ENCODE measurements around the gene TFAM.

Gene TFAM

GRCh38 chr10:58350619-58351323, 34.4 kb upstream of the TFAM start:
- no peak overlapping the region for H3K27ac ChIP-seq
- no peak for TF ChIP-seq ZFX (IDR thresholded peaks at IDR 0.05)
- TF ChIP-seq CTCF (conservative IDR thresholded peaks at IDR 0.05), result no peak

GRCh38 chr10:58351616-58352578, 33.3 kb upstream of the TFAM start:
- H3K27ac ChIP-seq, result no peak overlapping the region
- TF ChIP-seq CTCF (conservative IDR thresholded peaks at IDR 0.05) (no peak), ZFX (IDR thresholded peaks at IDR 0.05) (no peak)

GRCh38 chr10:58352956-58353610, 32.1 kb upstream of the TFAM start:
- peak overlapping the region; percentile 33; the same call in 1 of the 2 replicates for H3K27ac ChIP-seq
- no peak for TF ChIP-seq CTCF (conservative IDR thresholded peaks at IDR 0.05)
- no peak for TF ChIP-seq ZFX (IDR thresholded peaks at IDR 0.05)

- H3K27ac ChIP-seq, result no peak overlapping the region
- TF ChIP-seq CTCF (conservative IDR thresholded peaks at IDR 0.05) (no peak), ZFX (IDR thresholded peaks at IDR 0.05) (no peak)
Measured at GRCh38 chr10:58356756-58357155, 28.5 kb upstream of the TFAM start.

- no peak for TF ChIP-seq ZFX (IDR thresholded peaks at IDR 0.05)
- TF ChIP-seq CTCF (conservative IDR thresholded peaks at IDR 0.05), result no peak
- H3K27ac ChIP-seq, result no peak overlapping the region
Measured at GRCh38 chr10:58358314-58358933, 26.8 kb upstream of the TFAM start.

- H3K27ac ChIP-seq, result no peak overlapping the region
- TF ChIP-seq ZFX (IDR thresholded peaks at IDR 0.05) (no peak), CTCF (conservative IDR thresholded peaks at IDR 0.05) (no peak)
Measured at GRCh38 chr10:58358947-58359346, 26.3 kb upstream of the TFAM start.

All from C4-2B (cell line).